DMS 273 (cell line): ENCODE results near the gene PNKD.

Experiments
- DNase-seq: peaks from one replicate; lab custom pipeline; 2025; ENCODE audit not compliant: unreplicated experiment; lab: John Stamatoyannopoulos, UW

PNKD gene

GRCh38 chr2:218256612-218257350, 13.5 kb upstream of the PNKD start:
- no peak for DNase-seq

GRCh38 chr2:218257390-218257981, 12.8 kb upstream of the PNKD start:
- DNase-seq: peak; percentile 60

- DNase-seq: no peak
Measured at GRCh38 chr2:218259099-218259961, 11.0 kb upstream of the PNKD start.

- no peak for DNase-seq
Measured at GRCh38 chr2:218260166-218260565, 10.2 kb upstream of the PNKD start.

GRCh38 chr2:218260742-218261422, 9.4 kb upstream of the PNKD start, which contains the start of gene GPBAR1:
GPBAR1 (plus strand) TSS chr2:218261015; CDS start chr2:218262725, 1,710 bp downstream.
- peak; percentile 49 for DNase-seq

GRCh38 chr2:218261423-218262236, 8.7 kb upstream of the PNKD start:
- peak; percentile 42 for DNase-seq

GRCh38 chr2:218262237-218262600, 8.1 kb upstream of the PNKD start:
- DNase-seq: no peak

- peak; percentile 34 for DNase-seq
Measured at GRCh38 chr2:218262631-218263586, 7.4 kb upstream of the PNKD start.

GRCh38 chr2:218263817-218264641, 6.3 kb upstream of the PNKD start:
- peak; percentile 32 for DNase-seq

- no peak for DNase-seq
Measured at GRCh38 chr2:218264773-218265561, 5.4 kb upstream of the PNKD start.

GRCh38 chr2:218265626-218266025, 4.7 kb upstream of the PNKD start:
- no peak for DNase-seq

- no peak for DNase-seq
Measured at GRCh38 chr2:218266316-218266979, 3.9 kb upstream of the PNKD start.

GRCh38 chr2:218267259-218267658, 3.1 kb upstream of the PNKD start:
- DNase-seq: no peak

- peak; percentile 49 for DNase-seq
Measured at GRCh38 chr2:218270721-218271486, 585 bp downstream of the PNKD start.

- DNase-seq: peak; percentile 32
Measured at GRCh38 chr2:218271487-218271797, 1.1 kb downstream of the PNKD start.

- DNase-seq: no peak
Measured at GRCh38 chr2:218271865-218272530, 1.7 kb downstream of the PNKD start.
